ENCODE measurements around the gene TREX2.

The TREX2 gene

GRCh38 chrX:153394612-153395011, 51.2 kb downstream of the TREX2 start:
- Histone ChIP-seq H3K79me2 (no peaks in the 10 kb centered on the region), H3K4me2 (ENCODE audit: low read length) (no peak overlapping the region), H3K27me3 (ENCODE audit: control insufficient read depth, insufficient read depth, low read length) (no peaks in the 10 kb centered on the region), H3K4me3 (ENCODE audit: low read depth, low read length) (no peak overlapping the region), H3K4me1 (no peaks in the 10 kb centered on the region), H3K36me3 (ENCODE audit: control insufficient read depth, insufficient read depth, low read length) (no peaks in the 10 kb centered on the region), H3K9me3 (ENCODE audit: control insufficient read depth, low read length) (no peaks in the 10 kb centered on the region), H2AFZ (no peak overlapping the region), H3K9ac (no peak overlapping the region), H3K27ac (no peak overlapping the region)
- TF ChIP-seq, protein P1, sequence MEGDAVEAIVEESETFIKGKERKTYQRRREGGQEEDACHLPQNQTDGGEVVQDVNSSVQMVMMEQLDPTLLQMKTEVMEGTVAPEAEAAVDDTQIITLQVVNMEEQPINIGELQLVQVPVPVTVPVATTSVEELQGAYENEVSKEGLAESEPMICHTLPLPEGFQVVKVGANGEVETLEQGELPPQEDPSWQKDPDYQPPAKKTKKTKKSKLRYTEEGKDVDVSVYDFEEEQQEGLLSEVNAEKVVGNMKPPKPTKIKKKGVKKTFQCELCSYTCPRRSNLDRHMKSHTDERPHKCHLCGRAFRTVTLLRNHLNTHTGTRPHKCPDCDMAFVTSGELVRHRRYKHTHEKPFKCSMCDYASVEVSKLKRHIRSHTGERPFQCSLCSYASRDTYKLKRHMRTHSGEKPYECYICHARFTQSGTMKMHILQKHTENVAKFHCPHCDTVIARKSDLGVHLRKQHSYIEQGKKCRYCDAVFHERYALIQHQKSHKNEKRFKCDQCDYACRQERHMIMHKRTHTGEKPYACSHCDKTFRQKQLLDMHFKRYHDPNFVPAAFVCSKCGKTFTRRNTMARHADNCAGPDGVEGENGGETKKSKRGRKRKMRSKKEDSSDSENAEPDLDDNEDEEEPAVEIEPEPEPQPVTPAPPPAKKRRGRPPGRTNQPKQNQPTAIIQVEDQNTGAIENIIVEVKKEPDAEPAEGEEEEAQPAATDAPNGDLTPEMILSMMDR (IDR thresholded peaks at IDR 0.05) = no peak
